HG03039 (cell line): Measurements from ENCODE around the gene DROSHA.

Experiments
- ATAC-seq: cut with Tn5 transposase; IDR thresholded peaks from one replicate; pipeline ENCODE4 v1.9.1; 2021; ENCODE audit warnings: mild to moderate bottlenecking, moderate library complexity; ENCODE audit not compliant: unreplicated experiment

DROSHA gene

DNA sequence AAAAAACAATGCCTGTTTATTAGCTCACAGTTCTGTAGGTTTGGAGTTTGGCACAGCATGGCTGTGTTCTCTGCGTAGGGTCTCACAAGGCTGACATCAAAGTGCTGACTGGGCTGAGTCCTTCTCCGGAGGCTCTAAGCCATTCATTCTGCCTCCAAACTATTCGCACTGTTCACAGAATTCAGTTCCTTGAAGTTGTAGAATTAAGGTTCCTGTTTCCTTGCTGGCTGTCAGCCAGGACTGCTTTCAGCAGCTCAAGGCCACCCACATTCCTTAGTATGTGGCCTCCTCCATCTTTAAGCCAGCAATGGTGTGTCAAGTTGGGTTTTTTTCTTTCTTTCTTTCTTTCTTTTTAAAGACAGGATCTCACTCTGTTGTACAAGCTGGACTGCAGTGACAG, 176.6 kb downstream of the DROSHA start:
- ATAC-seq = no peak
